Measurements from ENCODE around the gene ZFAND6.
"Not testable (repeated sequence)": the region's sequence is repeated elsewhere in the genome, so short reads cannot be mapped to it uniquely, and the experiment has no call there.

Gene ZFAND6

DNA sequence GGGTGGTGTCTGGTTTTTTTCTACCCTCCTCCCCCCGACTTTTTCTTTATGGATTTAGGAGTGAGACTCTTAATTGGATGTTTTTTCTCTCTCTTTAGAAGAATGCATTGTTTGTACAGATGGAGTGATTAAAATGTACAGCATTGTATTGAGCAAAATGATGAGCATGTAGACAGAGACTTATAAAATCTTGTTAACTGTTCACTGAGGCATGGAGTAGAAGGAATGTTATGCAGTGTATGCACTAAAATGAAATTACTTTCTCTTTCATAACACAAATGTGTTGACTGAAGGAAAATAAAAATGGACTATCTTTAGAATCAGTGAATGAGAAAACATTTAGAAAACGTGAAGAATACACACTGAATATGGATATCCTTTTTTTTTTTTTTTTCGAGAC is 39.8 kb downstream of the ZFAND6 start:
- no peak for DNase-seq (ENCODE audit: low read depth)

DNA sequence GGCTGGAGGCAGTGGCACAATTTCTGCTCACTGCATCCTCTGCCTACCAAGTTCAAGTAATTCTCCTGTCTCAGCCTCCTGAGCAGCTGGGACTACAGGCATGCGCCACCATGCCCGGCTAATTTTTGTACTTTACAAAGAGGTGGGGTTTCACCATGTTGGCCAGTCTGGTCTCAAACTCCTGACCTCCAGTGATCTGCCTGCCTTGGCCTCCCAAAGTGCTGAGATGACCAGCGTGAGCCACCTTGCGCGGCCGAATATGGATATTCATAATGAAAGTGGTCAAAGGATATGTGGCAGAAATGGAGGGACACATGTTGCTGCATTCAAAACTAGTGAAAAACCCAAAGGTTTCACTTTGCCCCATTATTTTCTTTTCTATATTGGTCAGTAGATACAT is 40.2 kb downstream of the ZFAND6 start:
- DNase-seq (ENCODE audit: low read depth) = not testable (repeated sequence)

- DNase-seq (ENCODE audit: low read depth) = no peak
Observed at GRCh38 chr15:80100247-80100646, 40.8 kb downstream of the ZFAND6 start.

DNA sequence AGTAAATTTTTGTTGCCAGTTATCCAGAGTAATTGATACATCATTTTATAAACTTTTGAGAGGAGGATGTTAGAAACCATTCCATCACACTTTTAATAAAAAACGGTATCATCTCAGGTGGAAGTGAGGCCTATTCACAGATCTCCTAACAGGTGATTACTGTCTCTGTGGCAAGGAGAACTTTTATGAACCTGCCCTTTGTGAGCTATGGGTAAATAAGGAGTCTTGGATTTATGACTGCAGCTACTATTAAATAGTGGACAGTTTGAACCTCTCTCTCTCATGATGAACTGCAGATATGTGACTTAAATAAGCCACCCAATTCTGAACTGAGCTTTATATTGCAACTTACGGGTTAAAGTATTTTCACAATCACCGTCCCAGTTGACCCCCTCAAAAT is 45.7 kb downstream of the ZFAND6 start:
- no peak for DNase-seq (ENCODE audit: low read depth)

DNA sequence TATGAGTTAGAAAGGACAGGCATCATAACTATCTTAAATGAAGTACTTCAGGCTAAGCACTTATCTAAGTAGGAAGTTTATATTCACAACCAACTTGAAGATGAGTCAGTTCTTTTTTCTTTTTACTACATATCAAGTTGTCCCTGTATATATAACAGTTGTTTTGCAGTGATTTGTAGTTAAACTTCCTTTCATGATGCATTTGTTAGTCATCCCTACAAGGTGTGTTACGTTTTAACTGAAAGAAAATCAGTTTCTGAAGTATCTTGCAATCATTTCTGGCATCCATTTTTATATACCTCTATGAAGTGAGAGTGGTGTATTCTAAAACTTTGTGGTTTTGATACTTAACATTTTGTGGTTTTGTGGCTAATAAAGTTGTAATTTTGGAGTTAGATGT is 46.1 kb downstream of the ZFAND6 start:
- DNase-seq (ENCODE audit: low read depth) = no peak

- no peak for DNase-seq (ENCODE audit: low read depth)
Observed at GRCh38 chr15:80106051-80106450, 46.6 kb downstream of the ZFAND6 start.

DNA sequence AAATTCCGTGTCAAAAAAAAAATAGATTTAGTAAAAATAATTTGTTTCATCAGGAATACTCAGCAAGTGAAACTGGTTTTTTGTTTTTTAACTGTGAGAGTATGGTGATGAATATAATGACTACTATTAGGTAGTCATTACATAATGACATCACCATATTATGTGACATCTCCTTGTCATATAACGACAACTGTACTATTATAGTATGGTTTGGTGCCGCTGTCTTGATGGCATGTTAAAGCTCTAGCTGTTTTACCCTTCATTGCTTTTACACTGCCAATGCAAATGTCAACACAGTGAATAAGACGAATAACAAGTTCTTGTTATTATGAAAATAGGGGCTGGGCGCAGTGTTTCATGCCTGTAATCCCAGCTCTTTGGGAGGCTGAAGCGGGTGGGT is 47.7 kb downstream of the ZFAND6 start:
- no peak for DNase-seq (ENCODE audit: low read depth)

DNA sequence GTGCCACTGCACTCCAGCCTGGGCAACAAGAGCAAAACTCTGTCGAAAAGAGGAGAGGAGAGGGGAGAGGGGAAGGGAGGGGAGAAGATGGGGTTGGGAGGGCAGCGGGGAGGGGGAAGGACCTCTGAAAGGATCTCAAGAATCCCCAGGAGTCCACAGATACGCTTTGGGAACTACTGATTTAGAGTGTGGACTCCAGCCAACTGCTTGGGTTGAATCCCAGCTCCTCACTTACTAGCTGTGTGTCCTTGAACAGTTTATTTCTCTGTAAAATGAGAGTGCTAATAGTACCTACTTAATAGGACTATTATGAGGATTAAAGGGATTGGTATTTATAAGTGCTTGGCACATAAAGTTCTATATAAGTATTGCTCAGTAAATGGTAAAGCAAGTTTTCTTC is 48.3 kb downstream of the ZFAND6 start:
- no peak for DNase-seq (ENCODE audit: low read depth)

DNA sequence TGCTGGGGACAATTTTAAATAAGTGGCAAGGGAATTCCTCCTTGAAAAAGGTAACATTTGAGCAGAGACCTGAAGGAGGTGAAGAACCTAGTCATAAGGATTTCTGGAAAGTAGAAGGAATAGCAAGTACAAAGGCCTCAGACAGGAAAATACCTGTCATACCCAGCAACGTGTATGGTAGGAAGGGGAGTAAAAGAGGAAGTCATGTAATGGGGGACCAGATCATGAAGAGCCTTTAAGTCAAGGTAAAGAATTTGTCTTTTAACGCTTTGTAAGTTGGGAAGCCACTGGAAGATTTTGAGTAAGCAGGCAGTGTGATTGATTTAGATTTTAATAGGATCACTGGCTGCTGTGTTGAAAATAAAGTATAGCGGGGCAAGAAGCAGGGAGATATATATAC is 49.9 kb downstream of the ZFAND6 start:
- no peak for DNase-seq (ENCODE audit: low read depth)

- DNase-seq (ENCODE audit: low read depth) = no peak
Observed at GRCh38 chr15:80110920-80111319, 51.4 kb downstream of the ZFAND6 start.

- DNase-seq (ENCODE audit: low read depth) = no peak
Observed at GRCh38 chr15:80114114-80114513, 54.6 kb downstream of the ZFAND6 start.

GRCh38 chr15:80115021-80115420 is 55.5 kb downstream of the ZFAND6 start:
- no peak for DNase-seq (ENCODE audit: low read depth)

GRCh38 chr15:80118956-80119355 is 59.5 kb downstream of the ZFAND6 start:
- no peak for DNase-seq (ENCODE audit: low read depth)

DNA sequence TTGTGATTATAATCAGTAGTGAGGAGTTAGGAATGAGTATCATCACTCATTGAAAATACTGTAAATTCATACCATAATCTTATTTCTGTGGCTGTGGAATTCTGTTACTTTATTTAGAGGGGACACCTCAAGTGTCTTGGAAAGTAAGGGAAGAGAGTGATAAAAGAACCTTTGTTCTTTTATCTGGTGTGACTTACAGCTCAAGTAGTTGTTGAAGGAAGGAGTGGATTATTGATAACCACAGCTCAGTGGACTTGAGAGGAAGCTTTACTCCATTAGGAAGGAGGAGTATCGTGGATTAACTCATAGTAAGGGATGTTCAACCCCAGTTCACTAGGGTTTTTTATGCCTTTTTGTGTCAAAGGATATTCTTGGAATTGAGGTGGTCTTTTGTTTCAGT is 61.2 kb downstream of the ZFAND6 start:
- no peak for DNase-seq (ENCODE audit: low read depth)

- DNase-seq (ENCODE audit: low read depth) = no peak
Observed at GRCh38 chr15:80121546-80121945, 62.1 kb downstream of the ZFAND6 start.

GRCh38 chr15:80123034-80123433 is 63.6 kb downstream of the ZFAND6 start:
- no peak for DNase-seq (ENCODE audit: low read depth)

DNA sequence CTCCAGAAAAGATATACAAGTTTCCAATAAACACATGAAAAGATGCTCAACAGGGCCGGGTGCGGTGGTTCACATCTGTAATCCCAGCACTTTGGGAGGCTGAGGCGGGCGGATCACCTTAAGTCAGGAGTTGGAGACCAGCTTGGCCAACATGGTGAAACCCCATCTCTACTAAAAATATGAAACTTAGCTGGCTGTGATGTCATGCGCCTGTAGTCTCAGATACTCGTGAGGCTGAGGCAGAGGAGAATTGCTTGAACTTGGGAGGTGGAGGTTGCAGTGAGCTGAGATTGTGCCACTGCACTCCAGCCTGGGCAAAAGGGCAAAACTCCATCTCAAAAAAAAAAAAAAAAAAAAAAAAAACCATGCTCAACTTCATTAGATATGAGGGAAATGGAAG is 67.8 kb downstream of the ZFAND6 start:
- DNase-seq (ENCODE audit: low read depth) = not testable (repeated sequence)

DNA sequence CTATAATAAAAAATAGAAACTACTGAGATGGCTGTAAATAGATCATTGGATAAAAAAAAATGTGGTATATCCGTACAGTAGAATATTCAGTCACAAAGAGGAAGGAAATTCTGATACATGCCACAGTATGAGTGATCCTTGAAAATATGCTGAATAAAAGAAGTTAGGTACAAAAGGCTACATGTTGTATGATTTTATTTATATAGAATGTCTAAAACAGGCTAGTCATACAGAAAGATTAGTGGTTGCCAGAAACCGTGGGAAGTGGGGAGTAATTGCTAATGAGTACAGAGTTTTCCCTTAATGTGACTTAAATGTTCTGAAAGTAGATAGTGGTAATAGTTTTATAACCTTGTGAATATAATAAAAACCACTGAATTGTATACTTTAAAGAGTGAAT is 68.4 kb downstream of the ZFAND6 start:
- no peak for DNase-seq (ENCODE audit: low read depth)

GRCh38 chr15:80132382-80132781 is 72.9 kb downstream of the ZFAND6 start:
- DNase-seq (ENCODE audit: low read depth) = no peak

- no peak for DNase-seq (ENCODE audit: low read depth)
Observed at GRCh38 chr15:80136854-80137253, 77.4 kb downstream of the ZFAND6 start.

DNA sequence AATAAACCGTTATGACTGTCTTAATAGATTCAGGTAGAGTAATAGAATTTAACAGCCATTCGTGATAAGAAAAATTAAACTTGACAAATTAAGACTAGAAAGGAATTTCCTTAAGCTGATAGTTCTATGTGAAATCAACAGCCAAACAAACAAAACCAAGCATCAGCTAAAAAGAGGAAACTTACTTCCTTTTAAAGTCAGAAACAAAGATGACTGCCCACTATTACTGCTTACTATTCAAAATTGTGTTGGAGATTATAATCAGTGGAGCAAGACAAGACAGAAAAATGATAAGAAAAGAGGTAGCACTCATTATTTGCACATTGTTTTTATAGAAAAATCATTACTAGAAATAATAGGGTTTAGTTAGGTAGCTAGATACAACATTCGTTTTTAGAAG is 79.5 kb downstream of the ZFAND6 start:
- DNase-seq (ENCODE audit: low read depth) = no peak

- no peak for DNase-seq (ENCODE audit: low read depth)
Observed at GRCh38 chr15:80140909-80141308, 81.4 kb downstream of the ZFAND6 start.

DNA sequence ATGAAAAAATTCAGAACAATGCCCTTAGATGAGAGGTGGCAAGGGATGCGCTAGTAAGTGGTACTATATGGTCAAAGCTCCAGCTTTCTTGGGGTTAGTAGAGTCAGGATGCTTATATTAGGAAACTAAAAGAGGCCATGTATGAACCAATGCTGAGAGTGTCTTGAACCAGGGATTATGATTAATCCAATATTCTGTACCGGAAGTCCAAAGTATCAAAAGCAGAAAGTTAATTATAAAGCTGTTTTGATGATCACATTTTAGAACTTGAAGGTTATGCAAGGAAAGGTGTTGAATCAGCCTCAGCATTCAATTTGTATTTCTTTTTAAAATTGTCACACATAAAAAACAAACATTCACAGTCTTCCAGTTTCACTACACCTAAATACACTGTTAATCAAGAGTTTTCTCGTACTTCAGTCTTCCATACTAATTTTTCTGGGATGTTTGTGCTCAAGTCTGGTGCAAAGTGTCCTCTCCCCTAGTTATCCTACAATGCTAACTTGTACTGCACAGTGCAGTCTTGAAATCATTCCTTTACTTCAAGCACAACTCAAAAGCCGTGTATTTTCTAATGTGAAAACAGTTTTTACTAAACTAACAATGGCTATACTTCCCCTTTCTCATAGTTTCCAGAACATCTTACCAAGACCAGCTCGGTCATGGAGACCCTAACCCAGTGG is 82.6 kb downstream of the ZFAND6 start:
- DNase-seq (ENCODE audit: low read depth) = no peak

GRCh38 chr15:80142646-80143045 is 83.2 kb downstream of the ZFAND6 start:
- no peak for DNase-seq (ENCODE audit: low read depth)

GRCh38 chr15:80151148-80151547 is 91.7 kb downstream of the ZFAND6 start:
- no peak for DNase-seq (ENCODE audit: low read depth)
